Superior temporal gyrus (tissue), 1 donor: ENCODE measurements around the gene WFIKKN1.
A peak's percentile ranks its signal among the peaks of the same experiment; 100 is the strongest.

Source experiments
- DNase-seq: peaks from one replicate; pipeline ENCODE4 v3.0.0-alpha.2; 2016; ENCODE audit errors: extremely low spot score

The WFIKKN1 gene

GRCh38 chr16:624526-625070 lies 6.2 kb upstream of the WFIKKN1 start:
- DNase-seq = peak; percentile 13

- DNase-seq = no peak
These were observed 5.4 kb upstream of the WFIKKN1 start for GRCh38 chr16:625117-625976.

GRCh38 chr16:625977-626765 lies 4.6 kb upstream of the WFIKKN1 start:
- DNase-seq = no peak

DNA sequence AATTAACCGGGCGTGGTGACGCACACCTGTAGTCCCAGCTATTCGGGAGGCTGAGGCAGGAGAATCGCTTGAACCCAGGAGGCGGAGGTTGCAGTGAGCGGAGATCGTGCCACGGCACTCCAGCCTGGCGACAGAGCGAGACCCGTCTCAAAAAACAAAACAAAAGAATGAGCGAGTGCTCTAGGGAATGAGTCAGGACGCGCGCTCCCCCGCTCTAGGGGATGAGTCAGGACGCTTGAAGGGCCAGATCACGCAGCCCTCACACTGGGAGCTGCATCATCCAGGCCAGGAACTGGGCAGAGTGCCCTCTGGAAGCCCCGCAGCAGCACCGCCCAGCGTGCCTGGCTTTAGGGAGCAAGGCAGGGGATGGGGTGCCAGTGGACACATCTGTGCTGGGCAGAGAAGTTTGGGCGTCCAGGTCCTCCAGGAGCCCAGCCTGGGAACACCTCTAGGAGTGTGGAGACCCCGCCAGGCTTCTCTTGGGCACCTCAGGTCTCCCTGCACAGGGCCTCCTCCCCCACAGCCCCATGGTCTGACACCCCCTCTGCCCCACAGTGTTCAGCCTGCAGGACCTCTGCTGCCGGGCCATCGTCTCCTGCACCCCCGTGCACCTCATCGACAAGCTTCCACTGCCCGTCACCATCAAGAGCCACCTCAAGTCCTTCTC lies 3.9 kb upstream of the WFIKKN1 start:
- peak; percentile 35 for DNase-seq

DNA sequence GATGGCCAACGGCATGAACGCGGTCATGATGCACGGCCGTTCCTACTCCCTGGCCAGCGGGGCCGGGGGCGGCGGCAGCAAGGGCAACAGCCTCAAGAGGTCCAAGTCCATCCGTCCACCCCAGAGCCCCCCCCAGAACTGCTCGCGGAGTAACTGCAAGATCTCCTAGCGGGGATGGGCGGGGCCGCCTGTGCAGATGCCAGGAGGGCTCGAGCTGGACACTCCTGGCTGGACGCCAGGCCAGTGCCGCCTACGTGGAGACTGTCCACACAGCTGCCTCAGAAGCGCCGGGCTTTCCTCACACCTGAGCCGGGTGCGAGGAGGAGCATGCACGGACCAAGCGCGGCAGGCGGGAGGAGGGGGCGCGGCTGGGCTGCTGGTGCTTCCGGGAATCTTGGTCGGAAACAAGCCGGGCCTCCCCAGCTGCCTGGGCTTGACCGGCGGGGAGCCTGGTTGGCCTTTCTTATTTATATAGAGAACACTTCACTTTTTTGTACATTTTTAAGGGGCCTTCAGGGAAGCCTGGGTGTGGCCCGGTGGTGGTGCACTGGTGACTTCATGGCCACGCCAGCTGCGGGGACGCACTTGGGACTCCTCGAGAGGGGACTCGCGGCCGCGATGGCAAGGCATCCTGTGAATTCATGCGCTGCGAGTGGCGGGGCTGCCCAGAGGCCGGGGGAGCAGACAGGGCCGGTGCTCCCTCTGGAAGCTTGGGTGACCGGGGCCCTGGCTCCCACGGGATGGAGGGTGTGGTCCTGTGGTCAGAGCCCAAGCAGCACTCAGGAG lies 3.1 kb upstream of the WFIKKN1 start:
- DNase-seq = no peak

- DNase-seq = no peak
These were observed 2.3 kb upstream of the WFIKKN1 start for GRCh38 chr16:628321-629061.

DNA sequence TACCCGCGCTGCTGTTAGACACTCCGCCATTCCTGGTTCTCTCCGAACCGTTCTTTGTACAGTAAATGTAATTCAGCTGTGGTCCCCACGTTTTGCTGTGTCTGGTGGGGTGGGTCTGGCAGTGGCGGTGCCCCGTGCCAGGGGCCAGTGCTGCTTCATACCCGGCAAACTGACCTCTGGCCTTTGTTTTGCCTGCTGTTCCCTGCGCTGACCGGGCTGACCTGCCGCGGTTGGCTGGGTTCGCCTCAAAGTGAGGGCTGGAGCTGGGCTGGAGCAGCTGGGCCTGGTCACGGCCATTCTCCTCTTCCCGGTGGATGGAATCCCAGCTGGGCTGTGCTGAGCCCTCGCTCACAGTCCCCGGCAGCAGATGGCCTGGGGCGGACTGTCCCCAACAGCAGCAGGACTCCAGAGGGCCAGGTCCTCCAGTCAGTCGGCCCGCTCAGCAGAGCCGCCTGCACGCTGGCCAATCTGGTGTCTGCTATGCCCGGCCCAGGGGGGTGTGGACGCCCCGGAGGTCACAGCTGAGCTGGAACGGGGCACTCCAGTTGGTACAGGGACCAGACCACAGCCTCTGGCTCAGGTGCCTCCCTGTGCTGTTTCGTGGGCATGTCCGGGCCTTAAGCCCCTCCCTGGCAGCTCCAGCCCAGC lies 1.5 kb upstream of the WFIKKN1 start:
- no peak for DNase-seq

DNA sequence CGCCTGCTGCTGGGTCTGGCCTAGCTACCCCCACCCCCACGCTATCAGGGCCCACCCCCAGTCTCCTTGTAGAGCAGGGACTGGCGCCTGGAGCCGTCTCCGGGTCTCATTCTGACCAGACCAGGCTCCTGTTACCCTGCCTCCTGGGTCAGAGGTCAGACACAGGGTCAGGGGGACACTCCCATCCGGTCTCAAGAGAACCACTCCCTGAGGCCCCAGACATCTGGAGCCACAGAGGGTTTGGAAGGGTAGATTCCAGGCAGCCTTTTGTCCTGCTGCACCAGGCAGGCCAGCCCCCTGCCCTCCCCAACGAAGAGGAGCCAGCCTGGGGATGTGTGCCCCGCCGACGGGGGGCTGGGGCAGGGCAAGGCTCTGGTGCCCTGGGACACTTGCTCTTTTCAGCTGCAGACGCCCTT lies 944 bp upstream of the WFIKKN1 start:
- DNase-seq = no peak

- DNase-seq = no peak
These were observed 453 bp upstream of the WFIKKN1 start for GRCh38 chr16:630249-630814.

- DNase-seq = no peak
These were observed 1.1 kb downstream of the WFIKKN1 start for GRCh38 chr16:631808-632358.

DNA sequence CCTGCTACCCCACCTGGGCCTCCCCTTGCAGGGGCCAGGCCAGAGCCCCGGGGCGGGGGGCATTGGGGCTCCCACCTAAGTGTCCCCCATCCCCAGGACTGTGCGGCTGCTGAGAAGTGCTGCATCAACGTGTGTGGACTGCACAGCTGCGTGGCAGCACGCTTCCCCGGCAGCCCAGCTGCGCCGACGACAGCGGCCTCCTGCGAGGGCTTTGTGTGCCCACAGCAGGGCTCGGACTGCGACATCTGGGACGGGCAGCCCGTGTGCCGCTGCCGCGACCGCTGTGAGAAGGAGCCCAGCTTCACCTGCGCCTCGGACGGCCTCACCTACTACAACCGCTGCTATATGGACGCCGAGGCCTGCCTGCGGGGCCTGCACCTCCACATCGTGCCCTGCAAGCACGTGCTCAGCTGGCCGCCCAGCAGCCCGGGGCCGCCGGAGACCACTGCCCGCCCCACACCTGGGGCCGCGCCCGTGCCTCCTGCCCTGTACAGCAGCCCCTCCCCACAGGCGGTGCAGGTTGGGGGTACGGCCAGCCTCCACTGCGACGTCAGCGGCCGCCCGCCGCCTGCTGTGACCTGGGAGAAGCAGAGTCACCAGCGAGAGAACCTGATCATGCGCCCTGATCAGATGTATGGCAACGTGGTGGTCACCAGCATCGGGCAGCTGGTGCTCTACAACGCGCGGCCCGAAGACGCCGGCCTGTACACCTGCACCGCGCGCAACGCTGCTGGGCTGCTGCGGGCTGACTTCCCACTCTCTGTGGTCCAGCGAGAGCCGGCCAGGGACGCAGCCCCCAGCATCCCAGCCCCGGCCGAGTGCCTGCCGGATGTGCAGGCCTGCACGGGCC lies 1.9 kb downstream of the WFIKKN1 start:
- no peak for DNase-seq

DNA sequence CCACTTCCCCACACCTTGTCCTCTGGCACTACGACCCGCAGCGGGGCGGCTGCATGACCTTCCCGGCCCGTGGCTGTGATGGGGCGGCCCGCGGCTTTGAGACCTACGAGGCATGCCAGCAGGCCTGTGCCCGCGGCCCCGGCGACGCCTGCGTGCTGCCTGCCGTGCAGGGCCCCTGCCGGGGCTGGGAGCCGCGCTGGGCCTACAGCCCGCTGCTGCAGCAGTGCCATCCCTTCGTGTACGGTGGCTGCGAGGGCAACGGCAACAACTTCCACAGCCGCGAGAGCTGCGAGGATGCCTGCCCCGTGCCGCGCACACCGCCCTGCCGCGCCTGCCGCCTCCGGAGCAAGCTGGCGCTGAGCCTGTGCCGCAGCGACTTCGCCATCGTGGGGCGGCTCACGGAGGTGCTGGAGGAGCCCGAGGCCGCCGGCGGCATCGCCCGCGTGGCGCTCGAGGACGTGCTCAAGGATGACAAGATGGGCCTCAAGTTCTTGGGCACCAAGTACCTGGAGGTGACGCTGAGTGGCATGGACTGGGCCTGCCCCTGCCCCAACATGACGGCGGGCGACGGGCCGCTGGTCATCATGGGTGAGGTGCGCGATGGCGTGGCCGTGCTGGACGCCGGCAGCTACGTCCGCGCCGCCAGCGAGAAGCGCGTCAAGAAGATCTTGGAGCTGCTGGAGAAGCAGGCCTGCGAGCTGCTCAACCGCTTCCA lies 2.7 kb downstream of the WFIKKN1 start:
- DNase-seq = no peak

- no peak for DNase-seq
These were observed 3.4 kb downstream of the WFIKKN1 start for GRCh38 chr16:634051-634670.

GRCh38 chr16:634996-635395 lies 4.2 kb downstream of the WFIKKN1 start:
- DNase-seq = no peak

GRCh38 chr16:635573-636205 lies 4.9 kb downstream of the WFIKKN1 start:
- no peak for DNase-seq

DNA sequence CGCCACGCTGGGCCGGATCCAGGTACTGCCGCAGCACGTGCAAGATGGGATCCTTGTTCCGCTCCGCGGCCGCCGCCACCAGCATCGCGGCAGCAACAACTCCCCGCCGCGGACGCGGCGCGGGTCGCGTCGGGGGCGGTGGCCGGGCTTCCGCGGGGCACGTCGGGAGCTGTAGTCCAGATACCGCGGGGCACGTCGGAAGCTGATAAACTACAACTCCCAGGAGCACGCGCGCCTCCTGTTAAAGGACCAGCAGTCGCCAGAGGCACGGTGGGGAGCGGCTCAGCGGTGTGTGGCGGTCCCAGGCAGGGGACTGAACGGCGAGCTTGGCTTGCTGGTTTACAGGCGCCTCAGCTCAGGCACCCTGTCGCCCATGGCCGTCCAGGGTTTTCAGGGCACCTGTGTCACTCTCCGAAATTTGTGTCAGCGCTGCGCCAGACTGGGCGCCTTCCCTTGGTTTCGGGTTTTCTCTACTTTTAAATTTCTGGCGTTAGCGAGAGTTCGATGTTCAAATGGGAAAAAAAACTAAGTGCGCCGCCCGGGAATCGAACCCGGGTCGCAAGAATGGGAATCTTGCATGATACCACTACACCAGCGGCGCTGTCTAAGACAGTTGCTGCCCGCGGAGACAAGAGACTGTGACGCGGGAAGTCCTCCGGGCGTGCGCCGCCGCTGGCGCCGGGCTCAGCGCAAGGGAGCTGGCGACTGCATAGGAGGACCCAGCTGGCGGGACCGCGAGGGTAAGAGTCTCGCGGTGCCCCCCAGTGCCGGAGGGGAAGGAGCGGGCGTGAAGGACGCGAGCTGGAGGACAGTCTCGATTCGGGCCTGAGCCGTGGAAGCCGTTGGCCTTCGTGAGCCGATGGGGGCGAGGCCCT lies 5.7 kb downstream of the WFIKKN1 start, which contains the start of gene METTL26:
METTL26 (minus strand) TSS at position 100 of the 875 bp plus-strand sequence; CDS start at position 85, 15 bp downstream.
- peak; percentile 97 for DNase-seq
